Keratinocyte (primary cell): Measurements from ENCODE around the gene LRRC63. TPM values are rescaled to one million over a fixed set of nuclear protein-coding genes. Genes with fewer than 3 reads are reported as not detected.

Source experiments
- DNase-seq: peaks from one replicate; pipeline ENCODE4 v3.0.0-alpha.2; 2011; ENCODE audit warnings: low read depth, missing footprints, low spot score
- FAIRE-seq: peaks from 2 replicates; lab custom pipeline; 2011; peaks lifted over from hg19 to GRCh38; lab: Jason Lieb, UNC
- H2AFZ ChIP-seq: 2 replicates; pipeline ENCODE4 v1.6.0; 2012; ENCODE audit warnings: low read length, control low read depth, inconsistent platforms; ENCODE audit not compliant: control insufficient read depth
- H3K27ac ChIP-seq: 2 replicates; pipeline ENCODE4 v1.5.1; 2011; ENCODE audit warnings: low read length; ENCODE audit not compliant: control insufficient read depth, insufficient read depth
- H3K27me3 ChIP-seq: 3 replicates; pipeline ENCODE4 v1.6.0; 2011; ENCODE audit warnings: low read length; ENCODE audit not compliant: control insufficient read depth, insufficient read depth; ENCODE audit errors: extremely low read depth
- H3K36me3 ChIP-seq, 2 experiments: 2 replicates in 1 of 2; 3 replicates in 1 of 2; pipeline ENCODE4 v1.5.1; 2011; ENCODE audit warnings: low read length in 2 of 2, mild to moderate bottlenecking in 1 of 2; ENCODE audit not compliant: control insufficient read depth in 2 of 2, insufficient read depth in 2 of 2; ENCODE audit errors: extremely low read depth in 1 of 2
- H3K4me1 ChIP-seq: 3 replicates; pipeline ENCODE4 v1.5.1; 2011; ENCODE audit warnings: low read length; ENCODE audit not compliant: control insufficient read depth, insufficient read depth; ENCODE audit errors: extremely low read depth
- H3K4me2 ChIP-seq: 3 replicates; pipeline ENCODE4 v1.6.0; 2011; ENCODE audit warnings: low read depth, low read length; ENCODE audit not compliant: control insufficient read depth, insufficient read depth; ENCODE audit errors: extremely low read depth
- H3K4me3 ChIP-seq, 3 experiments: fragments of 200-600 bp in 1 of 3; sonication (generic) in 1 of 3; 2 replicates in 2 of 3; 3 replicates in 1 of 3; pipeline ENCODE4 v1.5.1; 2011 to 2016; ENCODE audit warnings: low read length in 3 of 3, mild to moderate bottlenecking in 3 of 3, control low read depth in 2 of 3, inconsistent platforms in 1 of 3, low read depth in 1 of 3, mixed read lengths in 1 of 3, mixed run types in 1 of 3, moderate library complexity in 1 of 3; ENCODE audit not compliant: control insufficient read depth in 2 of 3, insufficient read depth in 2 of 3; ENCODE audit errors: extremely low read depth in 1 of 3
- H3K79me2 ChIP-seq: 2 replicates; pipeline ENCODE4 v1.6.0; 2012; ENCODE audit warnings: low read length; ENCODE audit not compliant: control insufficient read depth, insufficient read depth
- H3K9ac ChIP-seq: 3 replicates; pipeline ENCODE4 v1.6.0; 2011; ENCODE audit warnings: low read length; ENCODE audit not compliant: control insufficient read depth, insufficient read depth; ENCODE audit errors: extremely low read depth
- H3K9me1 ChIP-seq: 3 replicates; pipeline ENCODE4 v1.6.0; 2011; ENCODE audit warnings: low read length; ENCODE audit not compliant: control insufficient read depth, insufficient read depth; ENCODE audit errors: extremely low read depth
- H3K9me3 ChIP-seq: 2 replicates; pipeline ENCODE4 v1.5.1; 2012; ENCODE audit warnings: low read depth, low read length; ENCODE audit not compliant: control insufficient read depth
- H4K20me1 ChIP-seq: 3 replicates; pipeline ENCODE4 v1.6.0; 2011; ENCODE audit warnings: low read length; ENCODE audit not compliant: control insufficient read depth, insufficient read depth; ENCODE audit errors: extremely low read depth
- EZH2 ChIP-seq: IDR thresholded peaks from one replicate; pipeline ENCODE4 v1.6.1; 2012; ENCODE audit warnings: inconsistent platforms, mild to moderate bottlenecking, low read length, moderate library complexity
- dilution Hi-C: fragments of 300-500 bp; cut with MboI; formaldehyde crosslinking; loops from one replicate; pipeline ENCODE4 v1.7.0; 2020; ENCODE audit warnings: low sequenced_read_pairs; ENCODE audit not compliant: extremely low pct_ligation_motif_present
- polyA plus RNA-seq, 5 experiments: library from polyadenylated mRNA; depleted of rRNA in 3 of 5; stranded (reverse) in 3 of 5; stranded (forward) in 1 of 5; unstranded in 1 of 5; fragments of >200 nt; gene quantifications; 1 replicate in 1 of 5; 2 replicates in 3 of 5; 3 replicates in 1 of 5; pipeline versions ENCODE4 v1.2.1 to v1.2.3, GENCODE V29; 2011 to 2012; ENCODE audit warnings: missing spikeins in 2 of 5, low read depth in 1 of 5, low replicate concordance in 1 of 5
- TF ChIP-seq, protein P1 (sequence below), 3 experiments: IDR thresholded peaks in 1 of 3; conservative IDR thresholded peaks in 1 of 3; optimal IDR thresholded peaks in 1 of 3; 2 replicates in 2 of 3; 3 replicates in 1 of 3; pipeline versions ENCODE3 to v1.5.1; 2011; ENCODE audit warnings: low read length in 3 of 3, mild to moderate bottlenecking in 3 of 3, moderate library complexity in 2 of 3, control low read depth in 1 of 3, inconsistent platforms in 1 of 3; ENCODE audit not compliant: insufficient read depth in 2 of 3; ENCODE audit errors: extremely low read depth in 1 of 3

Gene LRRC63
- polyA plus RNA-seq, 1 donor (not counting 4 experiments of a cell fraction or from before 2014, with no cell fraction given): not detected

DNA sequence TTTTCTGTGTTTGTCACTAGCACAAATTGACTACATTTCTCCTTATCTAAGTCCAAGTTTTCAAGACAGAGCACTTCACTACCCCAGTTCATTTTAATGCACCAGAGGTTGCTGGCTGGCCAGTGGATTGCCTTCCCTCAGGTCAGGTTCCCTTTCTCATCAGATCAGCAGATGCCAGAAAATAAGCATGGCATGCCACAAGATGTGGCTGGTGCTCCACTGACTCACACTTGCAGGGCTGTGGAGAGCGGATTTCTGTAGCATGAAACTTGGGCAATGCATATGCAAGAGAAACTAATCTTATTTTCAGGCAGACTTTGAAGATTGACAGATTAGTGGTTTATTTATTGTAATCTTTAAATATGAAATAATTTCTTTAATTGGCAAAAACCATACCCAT, 95.8 kb downstream of the LRRC63 start:
- Histone ChIP-seq H3K4me3 (no peak overlapping the region), H3K27me3 (no peaks in the 10 kb centered on the region), H3K9me1 (no peaks in the 10 kb centered on the region), H3K36me3 (no peaks in the 10 kb centered on the region), H3K9me3 (no peaks in the 10 kb centered on the region), H3K4me1 (no peaks in the 10 kb centered on the region), H3K9ac (no peak overlapping the region), H3K4me2 (no peak overlapping the region), H2AFZ (no peak overlapping the region), H3K27ac (no peak overlapping the region), H4K20me1 (no peaks in the 10 kb centered on the region), H3K79me2 (no peaks in the 10 kb centered on the region)
- DNase-seq (no peak), FAIRE-seq (no peak)
- TF ChIP-seq, protein P1, sequence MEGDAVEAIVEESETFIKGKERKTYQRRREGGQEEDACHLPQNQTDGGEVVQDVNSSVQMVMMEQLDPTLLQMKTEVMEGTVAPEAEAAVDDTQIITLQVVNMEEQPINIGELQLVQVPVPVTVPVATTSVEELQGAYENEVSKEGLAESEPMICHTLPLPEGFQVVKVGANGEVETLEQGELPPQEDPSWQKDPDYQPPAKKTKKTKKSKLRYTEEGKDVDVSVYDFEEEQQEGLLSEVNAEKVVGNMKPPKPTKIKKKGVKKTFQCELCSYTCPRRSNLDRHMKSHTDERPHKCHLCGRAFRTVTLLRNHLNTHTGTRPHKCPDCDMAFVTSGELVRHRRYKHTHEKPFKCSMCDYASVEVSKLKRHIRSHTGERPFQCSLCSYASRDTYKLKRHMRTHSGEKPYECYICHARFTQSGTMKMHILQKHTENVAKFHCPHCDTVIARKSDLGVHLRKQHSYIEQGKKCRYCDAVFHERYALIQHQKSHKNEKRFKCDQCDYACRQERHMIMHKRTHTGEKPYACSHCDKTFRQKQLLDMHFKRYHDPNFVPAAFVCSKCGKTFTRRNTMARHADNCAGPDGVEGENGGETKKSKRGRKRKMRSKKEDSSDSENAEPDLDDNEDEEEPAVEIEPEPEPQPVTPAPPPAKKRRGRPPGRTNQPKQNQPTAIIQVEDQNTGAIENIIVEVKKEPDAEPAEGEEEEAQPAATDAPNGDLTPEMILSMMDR (optimal IDR thresholded peaks at IDR 0.05 in 1 of 3, IDR thresholded peaks at IDR 0.05 in 1 of 3, conservative IDR thresholded peaks at IDR 0.05 in 1 of 3; ENCODE audit: extremely low read depth in 1 of 3, insufficient read depth in 2 of 3, low read length in 3 of 3): peak in 1 of 3 experiments; percentile 5
- TF ChIP-seq EZH2: no peak
- dilution Hi-C loops: no loop called here

DNA sequence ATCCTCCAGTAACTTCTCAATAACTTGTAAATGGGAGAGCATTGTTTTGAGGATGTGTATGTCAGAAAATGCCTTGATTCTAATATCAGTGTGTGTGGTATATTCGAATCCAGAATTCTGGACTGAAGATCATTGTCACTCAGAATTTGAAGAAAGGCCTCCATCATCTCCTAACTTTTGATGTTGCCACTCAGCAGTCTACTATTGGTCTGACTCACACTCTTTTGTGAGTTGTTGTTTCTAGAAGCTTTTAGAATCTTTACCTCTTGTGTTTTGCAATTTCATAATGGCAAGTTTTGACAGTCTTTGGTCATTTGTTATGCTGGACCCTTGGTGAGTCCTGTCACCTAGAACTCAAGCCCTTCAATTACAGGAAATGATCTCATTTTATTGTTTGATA, 98.3 kb downstream of the LRRC63 start:
- Histone ChIP-seq H3K79me2 (no peaks in the 10 kb centered on the region), H3K4me1 (no peaks in the 10 kb centered on the region), H2AFZ (no peak overlapping the region), H3K4me3 (no peak overlapping the region), H4K20me1 (no peaks in the 10 kb centered on the region), H3K9me1 (no peaks in the 10 kb centered on the region), H3K36me3 (no peaks in the 10 kb centered on the region), H3K27ac (no peak overlapping the region), H3K4me2 (no peak overlapping the region), H3K27me3 (no peaks in the 10 kb centered on the region), H3K9ac (no peak overlapping the region), H3K9me3 (no peaks in the 10 kb centered on the region)
- TF ChIP-seq EZH2: no peak
- TF ChIP-seq, protein P1 (optimal IDR thresholded peaks at IDR 0.05 in 1 of 3, IDR thresholded peaks at IDR 0.05 in 1 of 3, conservative IDR thresholded peaks at IDR 0.05 in 1 of 3; ENCODE audit: extremely low read depth in 1 of 3, insufficient read depth in 2 of 3, low read length in 3 of 3): no peak
- no peak for DNase-seq
- FAIRE-seq: no peak
- dilution Hi-C loops: no loop called here
